MM.1S (cell line): ENCODE data around the gene CD164L2.

Source experiments
- DNase-seq: peaks from one replicate; pipeline ENCODE4 v3.0.0-alpha.2; 2015
- H2AFZ ChIP-seq: fragments of 300-600 bp; sonication (generic); 2 replicates; pipeline ENCODE4 v1.6.0; 2016; ENCODE audit warnings: antibody characterized with exemption, low read length
- H3F3A ChIP-seq: fragments of 300-600 bp; sonication (generic); 2 replicates; pipeline ENCODE4 v1.6.1; 2016; ENCODE audit warnings: mild to moderate bottlenecking, antibody characterized with exemption, low read length, moderate library complexity, mixed read lengths; ENCODE audit not compliant: insufficient read depth
- H3K27ac ChIP-seq: fragments of 300-600 bp; sonication (generic); 2 replicates; pipeline ENCODE4 v1.5.1; 2016; ENCODE audit warnings: mild to moderate bottlenecking, low read length
- H3K27me3 ChIP-seq: fragments of 300-600 bp; sonication (generic); replicated peaks from 2 replicates; pipeline ENCODE4 v1.6.0; 2016; ENCODE audit warnings: low read length; ENCODE audit not compliant: insufficient read depth
- H3K36me3 ChIP-seq: fragments of 300-600 bp; sonication (generic); replicated peaks from 2 replicates; pipeline ENCODE4 v1.6.1; 2016; ENCODE audit warnings: mild to moderate bottlenecking, low read length, mixed read lengths; ENCODE audit not compliant: insufficient read depth
- H3K4me1 ChIP-seq: fragments of 300-600 bp; sonication (generic); 2 replicates; pipeline ENCODE4 v1.6.1; 2016; ENCODE audit warnings: low read length, mixed read lengths
- H3K4me2 ChIP-seq: fragments of 300-600 bp; sonication (generic); 2 replicates; pipeline ENCODE4 v1.6.0; 2016; ENCODE audit warnings: low read depth, low read length
- H3K4me3 ChIP-seq: fragments of 300-600 bp; sonication (generic); 2 replicates; pipeline ENCODE4 v1.5.1; 2016; ENCODE audit warnings: low read length, mixed read lengths
- H3K79me2 ChIP-seq: fragments of 300-600 bp; sonication (generic); 2 replicates; pipeline ENCODE4 v1.6.1; 2016; ENCODE audit warnings: mixed run types, low read length, mixed read lengths
- H3K9ac ChIP-seq: fragments of 300-600 bp; sonication (generic); 2 replicates; pipeline ENCODE4 v1.6.1; 2016; ENCODE audit warnings: low read length, mixed read lengths
- H3K9me2 ChIP-seq: fragments of 300-600 bp; sonication (generic); replicated peaks from 2 replicates; pipeline ENCODE4 v1.6.1; 2016; ENCODE audit warnings: mild to moderate bottlenecking, low read length, mixed read lengths; ENCODE audit not compliant: insufficient read depth
- H3K9me3 ChIP-seq: fragments of 300-600 bp; sonication (generic); replicated peaks from 2 replicates; pipeline ENCODE4 v1.6.1; 2016; ENCODE audit warnings: mild to moderate bottlenecking, low read length, mixed read lengths; ENCODE audit not compliant: insufficient read depth
- H4K20me1 ChIP-seq: fragments of 300-600 bp; sonication (generic); 2 replicates; pipeline ENCODE4 v1.6.1; 2016; ENCODE audit warnings: mild to moderate bottlenecking, low read length, moderate library complexity, mixed read lengths; ENCODE audit not compliant: insufficient read depth
- EZH2 ChIP-seq: fragments of 300-600 bp; sonication (generic); optimal IDR thresholded peaks from 2 replicates; pipeline ENCODE3; 2017; ENCODE audit warnings: low read depth, mild to moderate bottlenecking, antibody characterized with exemption, low read length, mixed read lengths
- EZH2phosphoT487 ChIP-seq: fragments of 300-600 bp; sonication (generic); IDR thresholded peaks from 2 replicates; pipeline ENCODE4 v1.6.1; 2018; ENCODE audit warnings: antibody characterized with exemption, low read length
- TF ChIP-seq, protein P1 (sequence below): fragments of 300-600 bp; sonication (generic); IDR thresholded peaks from 2 replicates; pipeline ENCODE4 v1.5.1; 2016; ENCODE audit warnings: antibody characterized with exemption, low read length, mixed read lengths

The CD164L2 gene

DNA sequence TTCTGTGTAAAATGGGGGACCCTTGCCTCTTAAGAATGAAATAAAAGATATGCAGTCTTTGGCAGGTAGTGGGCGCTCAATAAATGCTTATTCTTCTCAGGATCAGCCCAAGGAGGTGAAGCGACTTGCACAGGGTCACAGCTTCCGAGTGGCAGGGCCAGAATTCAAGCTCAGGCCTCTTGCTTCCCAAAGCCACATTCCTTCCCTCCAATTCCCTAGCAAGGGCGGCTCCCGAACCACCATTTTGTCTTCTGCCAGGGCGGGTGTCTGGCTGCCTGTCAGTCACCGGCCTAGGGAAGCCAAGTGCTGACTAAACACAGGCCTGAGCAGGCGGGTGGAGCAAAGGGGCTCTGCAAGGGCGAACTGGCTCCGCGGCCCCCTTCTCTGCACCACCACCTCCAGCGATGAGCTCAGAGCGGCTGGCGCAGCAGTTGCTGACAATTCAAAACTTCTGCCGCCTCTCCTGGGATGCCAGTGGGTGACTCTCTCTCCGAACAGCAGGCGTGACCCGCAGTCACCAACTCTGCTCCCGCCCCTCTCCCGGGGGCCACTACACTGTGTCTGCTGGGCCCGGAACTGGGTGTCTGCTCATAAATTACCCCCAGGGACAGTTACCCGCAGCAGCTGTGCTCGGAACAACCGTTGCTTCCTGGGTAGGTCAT, 20.1 kb upstream of the CD164L2 start:
- no peak for DNase-seq
- Histone ChIP-seq H4K20me1 (no peaks in the 10 kb centered on the region), H3K9me3 (no peaks in the 10 kb centered on the region), H3K4me1 (peaks cover 5% of the 10 kb centered on the region; the same call in 1 of the 2 replicates), H2AFZ (no peak overlapping the region), H3K4me3 (no peak overlapping the region), H3K4me2 (no peak overlapping the region), H3K9ac (no peak overlapping the region), H3K79me2 (no peaks in the 10 kb centered on the region), H3K9me2 (no peaks in the 10 kb centered on the region), H3F3A (no peaks in the 10 kb centered on the region), H3K36me3 (no peaks in the 10 kb centered on the region; the same call in 1 of the 2 replicates), H3K27ac (no peak overlapping the region), H3K27me3 (no peaks in the 10 kb centered on the region)
- TF ChIP-seq, protein P1, sequence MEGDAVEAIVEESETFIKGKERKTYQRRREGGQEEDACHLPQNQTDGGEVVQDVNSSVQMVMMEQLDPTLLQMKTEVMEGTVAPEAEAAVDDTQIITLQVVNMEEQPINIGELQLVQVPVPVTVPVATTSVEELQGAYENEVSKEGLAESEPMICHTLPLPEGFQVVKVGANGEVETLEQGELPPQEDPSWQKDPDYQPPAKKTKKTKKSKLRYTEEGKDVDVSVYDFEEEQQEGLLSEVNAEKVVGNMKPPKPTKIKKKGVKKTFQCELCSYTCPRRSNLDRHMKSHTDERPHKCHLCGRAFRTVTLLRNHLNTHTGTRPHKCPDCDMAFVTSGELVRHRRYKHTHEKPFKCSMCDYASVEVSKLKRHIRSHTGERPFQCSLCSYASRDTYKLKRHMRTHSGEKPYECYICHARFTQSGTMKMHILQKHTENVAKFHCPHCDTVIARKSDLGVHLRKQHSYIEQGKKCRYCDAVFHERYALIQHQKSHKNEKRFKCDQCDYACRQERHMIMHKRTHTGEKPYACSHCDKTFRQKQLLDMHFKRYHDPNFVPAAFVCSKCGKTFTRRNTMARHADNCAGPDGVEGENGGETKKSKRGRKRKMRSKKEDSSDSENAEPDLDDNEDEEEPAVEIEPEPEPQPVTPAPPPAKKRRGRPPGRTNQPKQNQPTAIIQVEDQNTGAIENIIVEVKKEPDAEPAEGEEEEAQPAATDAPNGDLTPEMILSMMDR, result no peak
- no peak for TF ChIP-seq EZH2
- no peak for TF ChIP-seq EZH2phosphoT487

DNA sequence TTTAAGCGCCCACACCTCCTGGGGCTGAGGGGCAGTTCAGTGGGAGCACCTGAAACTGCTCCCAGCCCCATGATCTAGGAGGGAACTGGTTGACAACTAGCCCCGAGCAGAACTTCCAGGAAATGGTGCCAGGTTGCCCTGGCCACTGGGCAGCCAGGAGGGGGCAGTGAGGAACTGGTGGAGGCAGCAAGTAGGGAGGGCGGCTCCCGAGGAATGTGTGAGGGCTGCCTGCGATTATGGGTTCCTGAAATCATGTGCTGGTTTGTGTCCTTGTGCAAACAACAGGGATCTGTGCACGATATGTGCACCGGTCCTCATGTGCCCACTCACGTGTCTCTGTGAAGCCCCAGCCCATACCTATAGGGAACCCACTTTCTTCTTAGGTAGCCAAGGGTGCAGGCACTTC, 19.2 kb upstream of the CD164L2 start:
- H3K27ac ChIP-seq, result no peak overlapping the region
- H3K4me3 ChIP-seq, result no peak overlapping the region
- no peaks in the 10 kb centered on the region for H3K9me3 ChIP-seq
- no peak overlapping the region for H3K9ac ChIP-seq
- no peak overlapping the region for H3K4me2 ChIP-seq
- H3F3A ChIP-seq, result no peaks in the 10 kb centered on the region
- H3K27me3 ChIP-seq, result no peaks in the 10 kb centered on the region
- no peaks in the 10 kb centered on the region for H3K36me3 ChIP-seq
- TF ChIP-seq EZH2phosphoT487, result no peak
- TF ChIP-seq, protein P1, result peak; percentile 15; the same call in 1 of the 2 replicates
- TF ChIP-seq EZH2, result no peak
- no peaks in the 10 kb centered on the region for H3K9me2 ChIP-seq
- no peak for DNase-seq
- H2AFZ ChIP-seq, result no peak overlapping the region
- H3K4me1 ChIP-seq, result peaks cover 2% of the 10 kb centered on the region; the same call in 1 of the 2 replicates
- H4K20me1 ChIP-seq, result no peaks in the 10 kb centered on the region
- H3K79me2 ChIP-seq, result no peaks in the 10 kb centered on the region

DNA sequence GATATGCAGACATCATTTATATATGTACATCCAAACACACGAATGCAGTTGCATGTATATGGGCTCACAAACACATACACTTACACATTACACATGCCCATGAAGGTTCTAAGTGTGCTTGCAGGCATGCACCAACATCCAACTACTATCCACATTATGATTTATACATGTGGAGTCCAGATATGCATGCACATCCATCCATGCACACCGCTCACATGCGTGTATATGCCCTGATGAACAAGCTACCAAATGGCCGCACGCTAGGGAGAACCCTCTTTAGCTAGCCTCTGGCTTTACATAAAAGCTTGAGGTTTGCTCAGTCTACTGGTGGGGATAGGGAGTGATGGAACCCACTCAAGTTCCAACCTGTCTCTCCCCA, 17.8 kb upstream of the CD164L2 start:
- Histone ChIP-seq H3K36me3 (no peaks in the 10 kb centered on the region), H3K79me2 (no peaks in the 10 kb centered on the region), H2AFZ (no peak overlapping the region), H3K4me2 (no peak overlapping the region), H3K9ac (no peak overlapping the region), H3K27ac (no peak overlapping the region), H4K20me1 (no peaks in the 10 kb centered on the region), H3K4me3 (no peak overlapping the region), H3F3A (no peaks in the 10 kb centered on the region), H3K4me1 (no peaks in the 10 kb centered on the region), H3K27me3 (no peaks in the 10 kb centered on the region), H3K9me3 (no peaks in the 10 kb centered on the region), H3K9me2 (no peaks in the 10 kb centered on the region)
- TF ChIP-seq EZH2phosphoT487, result no peak
- TF ChIP-seq, protein P1, result no peak
- TF ChIP-seq EZH2, result no peak
- DNase-seq, result no peak
